Neural cell (in vitro differentiated cells): Measurements from ENCODE around the gene DDI1.

Experiments used
- POLR2AphosphoS5 ChIP-seq: IDR thresholded peaks from 2 replicates; pipeline ENCODE4 v1.6.1; 2012
- TF ChIP-seq, protein P1 (sequence below): fragments of 450-650 bp; IDR thresholded peaks from 2 replicates; pipeline ENCODE4 v1.5.1; 2014; ENCODE audit warnings: antibody characterized with exemption, mild to moderate bottlenecking, moderate library complexity; ENCODE audit not compliant: poor library complexity, severe bottlenecking

DNA sequence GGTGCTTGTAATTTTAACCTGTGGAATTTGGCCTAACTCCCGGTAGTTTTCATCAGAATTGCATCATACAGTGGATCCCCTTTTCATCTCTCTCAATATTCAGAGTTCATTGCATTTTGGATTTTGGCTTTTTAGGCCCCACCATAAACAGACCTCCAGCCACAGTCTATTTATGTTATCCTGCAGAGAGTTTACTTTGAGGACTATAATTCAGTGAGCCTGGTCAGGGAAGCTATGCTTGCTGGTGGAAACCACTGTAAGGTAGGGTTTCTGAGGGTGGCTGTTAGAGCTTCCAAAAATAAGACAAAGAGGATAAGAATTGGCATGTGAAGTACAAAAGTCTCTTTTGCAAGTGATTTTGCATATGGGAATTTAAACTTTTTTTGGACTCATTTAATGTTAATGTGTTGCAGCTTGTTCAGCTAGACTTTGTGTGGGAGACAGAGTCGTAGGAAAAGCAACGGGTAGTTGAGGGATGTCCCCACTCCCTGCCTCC, 34.8 kb upstream of the DDI1 start:
- TF ChIP-seq, protein P1, sequence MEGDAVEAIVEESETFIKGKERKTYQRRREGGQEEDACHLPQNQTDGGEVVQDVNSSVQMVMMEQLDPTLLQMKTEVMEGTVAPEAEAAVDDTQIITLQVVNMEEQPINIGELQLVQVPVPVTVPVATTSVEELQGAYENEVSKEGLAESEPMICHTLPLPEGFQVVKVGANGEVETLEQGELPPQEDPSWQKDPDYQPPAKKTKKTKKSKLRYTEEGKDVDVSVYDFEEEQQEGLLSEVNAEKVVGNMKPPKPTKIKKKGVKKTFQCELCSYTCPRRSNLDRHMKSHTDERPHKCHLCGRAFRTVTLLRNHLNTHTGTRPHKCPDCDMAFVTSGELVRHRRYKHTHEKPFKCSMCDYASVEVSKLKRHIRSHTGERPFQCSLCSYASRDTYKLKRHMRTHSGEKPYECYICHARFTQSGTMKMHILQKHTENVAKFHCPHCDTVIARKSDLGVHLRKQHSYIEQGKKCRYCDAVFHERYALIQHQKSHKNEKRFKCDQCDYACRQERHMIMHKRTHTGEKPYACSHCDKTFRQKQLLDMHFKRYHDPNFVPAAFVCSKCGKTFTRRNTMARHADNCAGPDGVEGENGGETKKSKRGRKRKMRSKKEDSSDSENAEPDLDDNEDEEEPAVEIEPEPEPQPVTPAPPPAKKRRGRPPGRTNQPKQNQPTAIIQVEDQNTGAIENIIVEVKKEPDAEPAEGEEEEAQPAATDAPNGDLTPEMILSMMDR, result no peak
- no peak for TF ChIP-seq POLR2AphosphoS5
